ENCODE measurements around the gene NXPH3. TPM values are rescaled to one million over a fixed set of nuclear protein-coding genes. Genes with fewer than 3 reads are reported as not detected.

Gene NXPH3
- polyA plus RNA-seq, 1 of the 3 experiments (the other 2 are of a cell fraction) = 0.30 TPM

DNA sequence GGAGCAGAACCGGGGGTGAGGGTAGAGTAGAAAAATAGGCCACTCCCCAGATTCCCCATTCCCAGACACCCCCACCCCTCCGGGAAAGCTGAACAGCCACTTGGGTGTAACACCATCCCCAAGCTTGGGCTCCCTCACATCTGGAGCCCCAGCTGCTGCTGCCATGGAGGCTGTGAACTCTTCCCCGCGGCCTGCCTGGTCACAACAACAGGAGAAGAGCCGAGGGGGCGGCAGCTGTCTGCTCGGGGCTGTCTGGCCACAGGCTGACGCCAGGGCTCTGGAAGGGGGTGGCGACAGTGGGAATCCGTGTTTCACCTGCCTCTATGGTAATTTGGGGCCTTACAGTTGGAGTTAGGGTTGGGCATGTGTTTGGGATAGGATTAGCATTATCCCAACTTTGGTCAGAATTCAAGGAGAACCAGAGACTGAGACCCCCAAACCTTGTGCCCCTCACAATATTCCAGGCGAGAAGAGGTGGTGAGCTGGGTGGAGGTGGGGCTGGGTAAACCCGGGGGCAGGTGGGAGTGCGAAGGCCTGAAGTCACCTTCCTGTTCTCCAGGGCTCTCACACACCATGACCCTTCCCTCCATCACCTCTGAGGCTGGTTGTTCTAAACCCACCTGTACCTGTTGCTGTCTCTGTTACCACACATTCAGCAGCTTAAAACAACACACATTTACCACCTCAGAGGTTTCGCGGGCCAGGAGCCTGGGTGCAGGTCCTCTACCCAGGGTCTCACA is 29.7 kb upstream of the NXPH3 start:
- no peaks in the 10 kb centered on the region for H3K9me2 ChIP-seq
- no peaks in the 10 kb centered on the region for H3K79me2 ChIP-seq (ENCODE audit: insufficient read depth)
- H3K9ac ChIP-seq = no peak overlapping the region
- no peaks in the 10 kb centered on the region for H4K20me1 ChIP-seq (ENCODE audit: insufficient read depth)
- H2AFZ ChIP-seq (ENCODE audit: low read depth) = no peak overlapping the region
- peak; percentile 39 for DNase-seq
- CTCF ChIA-PET = interaction anchor here (0.9 to 17.1 kb wide), 9 partner anchors 11 to 149 kb away, joined by 3 to 499 read pairs (median 21); partner anchors contain the start of gene NGFR
- H3K27me3 ChIP-seq (ENCODE audit: insufficient read depth) = peaks cover 19% of the 10 kb centered on the region
- H3K4me1 ChIP-seq (ENCODE audit: control insufficient read depth in 1 of 2, insufficient read depth in 2 of 2, low read depth in 1 of 2, low read length in 1 of 2) = peaks cover 0 to 40% of the 10 kb centered on the region in 2 experiments; a peak in 1 of 4 replicates
- no peak overlapping the region for H3K4me2 ChIP-seq
- POLR2A ChIA-PET = interaction anchor here (0.6 kb wide), 1 partner anchor 36 kb away, joined by 3 read pairs; no protein-coding TSS in a partner anchor
- TF ChIP-seq RFX5 (IDR thresholded peaks at IDR 0.05; ENCODE audit: low read length) = no peak
- TF ChIP-seq, protein P1, sequence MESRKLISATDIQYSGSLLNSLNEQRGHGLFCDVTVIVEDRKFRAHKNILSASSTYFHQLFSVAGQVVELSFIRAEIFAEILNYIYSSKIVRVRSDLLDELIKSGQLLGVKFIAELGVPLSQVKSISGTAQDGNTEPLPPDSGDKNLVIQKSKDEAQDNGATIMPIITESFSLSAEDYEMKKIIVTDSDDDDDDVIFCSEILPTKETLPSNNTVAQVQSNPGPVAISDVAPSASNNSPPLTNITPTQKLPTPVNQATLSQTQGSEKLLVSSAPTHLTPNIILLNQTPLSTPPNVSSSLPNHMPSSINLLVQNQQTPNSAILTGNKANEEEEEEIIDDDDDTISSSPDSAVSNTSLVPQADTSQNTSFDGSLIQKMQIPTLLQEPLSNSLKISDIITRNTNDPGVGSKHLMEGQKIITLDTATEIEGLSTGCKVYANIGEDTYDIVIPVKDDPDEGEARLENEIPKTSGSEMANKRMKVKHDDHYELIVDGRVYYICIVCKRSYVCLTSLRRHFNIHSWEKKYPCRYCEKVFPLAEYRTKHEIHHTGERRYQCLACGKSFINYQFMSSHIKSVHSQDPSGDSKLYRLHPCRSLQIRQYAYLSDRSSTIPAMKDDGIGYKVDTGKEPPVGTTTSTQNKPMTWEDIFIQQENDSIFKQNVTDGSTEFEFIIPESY (IDR thresholded peaks at IDR 0.05; ENCODE audit: borderline replicate concordance, low read depth) = no peak
- no peak for TF ChIP-seq RXRA (IDR thresholded peaks at IDR 0.05; ENCODE audit: borderline replicate concordance, low read depth)
- TF ChIP-seq ELF1 (IDR thresholded peaks at IDR 0.05) = no peak
- no peak for TF ChIP-seq EP300 (IDR thresholded peaks at IDR 0.05; ENCODE audit: borderline replicate concordance in 1 of 2, low read depth in 1 of 2, low read length in 1 of 2)
- no peak for TF ChIP-seq POLR2AphosphoS5 (IDR thresholded peaks at IDR 0.05; ENCODE audit: low read depth, low read length)
- TF ChIP-seq SIN3A (IDR thresholded peaks at IDR 0.05; ENCODE audit: borderline replicate concordance, low read depth, low read length) = no peak
- TF ChIP-seq RCOR1 (IDR thresholded peaks at IDR 0.05; ENCODE audit: low read length) = no peak
- TF ChIP-seq, protein P2, sequence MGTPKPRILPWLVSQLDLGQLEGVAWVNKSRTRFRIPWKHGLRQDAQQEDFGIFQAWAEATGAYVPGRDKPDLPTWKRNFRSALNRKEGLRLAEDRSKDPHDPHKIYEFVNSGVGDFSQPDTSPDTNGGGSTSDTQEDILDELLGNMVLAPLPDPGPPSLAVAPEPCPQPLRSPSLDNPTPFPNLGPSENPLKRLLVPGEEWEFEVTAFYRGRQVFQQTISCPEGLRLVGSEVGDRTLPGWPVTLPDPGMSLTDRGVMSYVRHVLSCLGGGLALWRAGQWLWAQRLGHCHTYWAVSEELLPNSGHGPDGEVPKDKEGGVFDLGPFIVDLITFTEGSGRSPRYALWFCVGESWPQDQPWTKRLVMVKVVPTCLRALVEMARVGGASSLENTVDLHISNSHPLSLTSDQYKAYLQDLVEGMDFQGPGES (IDR thresholded peaks at IDR 0.05; ENCODE audit: low read depth, low read length) = no peak
- TF ChIP-seq NFIC (IDR thresholded peaks at IDR 0.05; ENCODE audit: borderline replicate concordance) = no peak
- no peak for TF ChIP-seq TCF12 (IDR thresholded peaks at IDR 0.05)
- TF ChIP-seq, protein P3, sequence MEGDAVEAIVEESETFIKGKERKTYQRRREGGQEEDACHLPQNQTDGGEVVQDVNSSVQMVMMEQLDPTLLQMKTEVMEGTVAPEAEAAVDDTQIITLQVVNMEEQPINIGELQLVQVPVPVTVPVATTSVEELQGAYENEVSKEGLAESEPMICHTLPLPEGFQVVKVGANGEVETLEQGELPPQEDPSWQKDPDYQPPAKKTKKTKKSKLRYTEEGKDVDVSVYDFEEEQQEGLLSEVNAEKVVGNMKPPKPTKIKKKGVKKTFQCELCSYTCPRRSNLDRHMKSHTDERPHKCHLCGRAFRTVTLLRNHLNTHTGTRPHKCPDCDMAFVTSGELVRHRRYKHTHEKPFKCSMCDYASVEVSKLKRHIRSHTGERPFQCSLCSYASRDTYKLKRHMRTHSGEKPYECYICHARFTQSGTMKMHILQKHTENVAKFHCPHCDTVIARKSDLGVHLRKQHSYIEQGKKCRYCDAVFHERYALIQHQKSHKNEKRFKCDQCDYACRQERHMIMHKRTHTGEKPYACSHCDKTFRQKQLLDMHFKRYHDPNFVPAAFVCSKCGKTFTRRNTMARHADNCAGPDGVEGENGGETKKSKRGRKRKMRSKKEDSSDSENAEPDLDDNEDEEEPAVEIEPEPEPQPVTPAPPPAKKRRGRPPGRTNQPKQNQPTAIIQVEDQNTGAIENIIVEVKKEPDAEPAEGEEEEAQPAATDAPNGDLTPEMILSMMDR (IDR thresholded peaks at IDR 0.05) = no peak
- no peak for TF ChIP-seq MEF2A (IDR thresholded peaks at IDR 0.05; ENCODE audit: borderline replicate concordance, low read depth)
- TF ChIP-seq MXI1 (IDR thresholded peaks at IDR 0.05; ENCODE audit: low read depth, low read length) = no peak
- TF ChIP-seq NRF1 (IDR thresholded peaks at IDR 0.05; ENCODE audit: low read depth, low read length) = no peak
- no peaks in the 10 kb centered on the region for H3K36me3 ChIP-seq (replicated peaks in 1 of 2; ENCODE audit: control insufficient read depth in 1 of 2, insufficient read depth in 2 of 2, low read length in 1 of 2)
- WGBS (ENCODE audit: low lambda C conversion rate) = 70% methylated on average over 15 of the region's 15 CpGs
- H3F3A ChIP-seq (replicated peaks; ENCODE audit: insufficient read depth) = no peaks in the 10 kb centered on the region
- H3K4me3 ChIP-seq (ENCODE audit: low read depth in 2 of 2, low read length in 1 of 2) = no peak overlapping the region
- H3K9me3 ChIP-seq = no peaks in the 10 kb centered on the region
- H3K27ac ChIP-seq (ENCODE audit: low read depth in 2 of 2, low read length in 1 of 2) = no peak overlapping the region

All from SK-N-SH (cell line).